Neural progenitor cell (in vitro differentiated cells): ENCODE data around the gene PDE1C. TPM values are rescaled to one million over a fixed set of nuclear protein-coding genes. Genes with fewer than 3 reads are reported as not detected.

Source experiments
- DNase-seq: peaks from one replicate; pipeline ENCODE4 v3.0.0-alpha.2; 2016; ENCODE audit warnings: low spot score
- H2AFZ ChIP-seq: fragments of 200-600 bp; sonication (generic); replicated peaks from 2 replicates; pipeline ENCODE4 v1.6.1; 2016; ENCODE audit warnings: antibody characterized with exemption
- H3F3A ChIP-seq: fragments of 200-600 bp; sonication (generic); 2 replicates; pipeline ENCODE4 v1.6.1; 2016; ENCODE audit warnings: antibody characterized with exemption, low read depth
- H3K27ac ChIP-seq: fragments of 200-600 bp; sonication (generic); 2 replicates; pipeline ENCODE4 v1.5.1; 2016; ENCODE audit warnings: mild to moderate bottlenecking
- H3K27me3 ChIP-seq: fragments of 200-600 bp; sonication (generic); 2 replicates; pipeline ENCODE4 v1.6.1; 2016; ENCODE audit warnings: mild to moderate bottlenecking, moderate library complexity
- H3K36me3 ChIP-seq: fragments of 200-600 bp; sonication (generic); 2 replicates; pipeline ENCODE4 v1.5.1; 2016
- H3K4me1 ChIP-seq: fragments of 200-600 bp; sonication (generic); 2 replicates; pipeline ENCODE4 v1.6.1; 2016; ENCODE audit warnings: mixed run types
- H3K4me2 ChIP-seq: fragments of 200-600 bp; sonication (generic); 2 replicates; pipeline ENCODE4 v1.6.1; 2016
- H3K4me3 ChIP-seq: fragments of 200-600 bp; sonication (generic); 2 replicates; pipeline ENCODE4 v1.5.1; 2016
- H3K79me2 ChIP-seq: fragments of 200-600 bp; sonication (generic); 2 replicates; pipeline ENCODE4 v1.6.1; 2016; ENCODE audit warnings: low read depth
- H3K9ac ChIP-seq: fragments of 200-600 bp; sonication (generic); 2 replicates; pipeline ENCODE4 v1.6.1; 2016
- H3K9me3 ChIP-seq: fragments of 200-600 bp; sonication (generic); 2 replicates; pipeline ENCODE4 v1.5.1; 2016; ENCODE audit warnings: low read depth
- H4K20me1 ChIP-seq: fragments of 200-600 bp; sonication (generic); 2 replicates; pipeline ENCODE4 v1.6.1; 2016; ENCODE audit warnings: low read depth
- H3K27ac Mint-ChIP-seq: 3 replicates; pipeline ENCODE4 v1.8.0; 2021; ENCODE audit warnings: mixed read lengths
- H3K27me3 Mint-ChIP-seq: 2 replicates; pipeline ENCODE4 v1.8.0; 2022; ENCODE audit warnings: low read depth, mild to moderate bottlenecking, inconsistent platforms, moderate library complexity, mixed read lengths; ENCODE audit not compliant: insufficient read depth
- H3K36me3 Mint-ChIP-seq: 3 replicates; pipeline ENCODE4 v1.8.0; 2021; ENCODE audit warnings: mixed read lengths
- H3K4me1 Mint-ChIP-seq: 3 replicates; pipeline ENCODE4 v1.8.0; 2021; ENCODE audit warnings: mixed read lengths
- H3K4me3 Mint-ChIP-seq: 3 replicates; pipeline ENCODE4 v1.8.0; 2021; ENCODE audit warnings: mild to moderate bottlenecking, moderate library complexity, mixed read lengths
- H3K9me3 Mint-ChIP-seq: 3 replicates; pipeline ENCODE4 v1.8.0; 2020; ENCODE audit warnings: mixed read lengths
- EZH2 ChIP-seq: fragments of 200-600 bp; sonication (generic); IDR thresholded peaks from 2 replicates; pipeline ENCODE4 v1.6.1; 2017; ENCODE audit warnings: antibody characterized with exemption, mild to moderate bottlenecking, moderate library complexity
- EZH2phosphoT487 ChIP-seq: fragments of 200-600 bp; sonication (generic); IDR thresholded peaks from 2 replicates; pipeline ENCODE4 v1.6.1; 2017; ENCODE audit warnings: antibody characterized with exemption
- total RNA-seq: library from RNA; depleted of rRNA; stranded (reverse); fragments of >200 nt; gene quantifications from 2 replicates; pipeline ENCODE4 v1.2.3, GENCODE V29; 2015; ENCODE audit warnings: low replicate concordance
- TF ChIP-seq, protein P1 (sequence below): fragments of 200-600 bp; sonication (generic); IDR thresholded peaks from 2 replicates; pipeline ENCODE4 v1.5.1; 2017; ENCODE audit warnings: antibody characterized with exemption, mild to moderate bottlenecking

PDE1C gene
- total RNA-seq, 1 donor from 2014 or later: 0.54 TPM

- H3K9ac ChIP-seq: no peak overlapping the region
- Mint-ChIP-seq H3K27me3 (peaks cover 2% of the 10 kb centered on the region), H3K36me3 (no peaks in the 10 kb centered on the region), H3K9me3 (no peaks in the 10 kb centered on the region), H3K4me1 (no peaks in the 10 kb centered on the region), H3K27ac (no peak overlapping the region), H3K4me3 (no peak overlapping the region)
- H4K20me1 ChIP-seq: no peaks in the 10 kb centered on the region
- no peak overlapping the region for H3K4me2 ChIP-seq
- TF ChIP-seq EZH2: no peak
- TF ChIP-seq, protein P1, sequence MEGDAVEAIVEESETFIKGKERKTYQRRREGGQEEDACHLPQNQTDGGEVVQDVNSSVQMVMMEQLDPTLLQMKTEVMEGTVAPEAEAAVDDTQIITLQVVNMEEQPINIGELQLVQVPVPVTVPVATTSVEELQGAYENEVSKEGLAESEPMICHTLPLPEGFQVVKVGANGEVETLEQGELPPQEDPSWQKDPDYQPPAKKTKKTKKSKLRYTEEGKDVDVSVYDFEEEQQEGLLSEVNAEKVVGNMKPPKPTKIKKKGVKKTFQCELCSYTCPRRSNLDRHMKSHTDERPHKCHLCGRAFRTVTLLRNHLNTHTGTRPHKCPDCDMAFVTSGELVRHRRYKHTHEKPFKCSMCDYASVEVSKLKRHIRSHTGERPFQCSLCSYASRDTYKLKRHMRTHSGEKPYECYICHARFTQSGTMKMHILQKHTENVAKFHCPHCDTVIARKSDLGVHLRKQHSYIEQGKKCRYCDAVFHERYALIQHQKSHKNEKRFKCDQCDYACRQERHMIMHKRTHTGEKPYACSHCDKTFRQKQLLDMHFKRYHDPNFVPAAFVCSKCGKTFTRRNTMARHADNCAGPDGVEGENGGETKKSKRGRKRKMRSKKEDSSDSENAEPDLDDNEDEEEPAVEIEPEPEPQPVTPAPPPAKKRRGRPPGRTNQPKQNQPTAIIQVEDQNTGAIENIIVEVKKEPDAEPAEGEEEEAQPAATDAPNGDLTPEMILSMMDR: no peak
- TF ChIP-seq EZH2phosphoT487: no peak
- no peak overlapping the region for H3K4me3 ChIP-seq
- H2AFZ ChIP-seq: no peak overlapping the region
- H3K27me3 ChIP-seq: no peaks in the 10 kb centered on the region
- H3K27ac ChIP-seq: no peak overlapping the region
- no peaks in the 10 kb centered on the region for H3K9me3 ChIP-seq
- H3K4me1 ChIP-seq: no peaks in the 10 kb centered on the region
- no peaks in the 10 kb centered on the region for H3K36me3 ChIP-seq
- H3F3A ChIP-seq: no peaks in the 10 kb centered on the region
- H3K79me2 ChIP-seq: no peaks in the 10 kb centered on the region
- no peak for DNase-seq
Observed at GRCh38 chr7:31873816-31874597, 196.2 kb downstream of the PDE1C start.

- H3F3A ChIP-seq: no peaks in the 10 kb centered on the region
- H3K79me2 ChIP-seq: no peaks in the 10 kb centered on the region
- H3K9me3 ChIP-seq: no peaks in the 10 kb centered on the region
- no peaks in the 10 kb centered on the region for H3K4me1 Mint-ChIP-seq
- no peak overlapping the region for H3K9ac ChIP-seq
- no peak overlapping the region for H3K4me2 ChIP-seq
- no peak for DNase-seq
- H3K9me3 Mint-ChIP-seq: peaks cover 8% of the 10 kb centered on the region
- H3K27ac Mint-ChIP-seq: no peak overlapping the region
- H3K4me3 Mint-ChIP-seq: no peak overlapping the region
- no peak overlapping the region for H2AFZ ChIP-seq
- no peaks in the 10 kb centered on the region for H3K4me1 ChIP-seq
- H4K20me1 ChIP-seq: no peaks in the 10 kb centered on the region
- no peaks in the 10 kb centered on the region for H3K27me3 ChIP-seq
- H3K36me3 Mint-ChIP-seq: peaks cover 1% of the 10 kb centered on the region
- no peaks in the 10 kb centered on the region for H3K36me3 ChIP-seq
- no peak overlapping the region for H3K27ac ChIP-seq
- H3K4me3 ChIP-seq: no peak overlapping the region
- TF ChIP-seq, protein P1: no peak
- H3K27me3 Mint-ChIP-seq: peaks cover 2% of the 10 kb centered on the region
Observed at GRCh38 chr7:31872545-31873370, 197.4 kb downstream of the PDE1C start.

GRCh38 chr7:31864646-31865045, 205.6 kb downstream of the PDE1C start:
- Histone ChIP-seq H3K9me3 (no peaks in the 10 kb centered on the region), H3K4me1 (no peaks in the 10 kb centered on the region), H4K20me1 (no peaks in the 10 kb centered on the region), H3K27ac (no peak overlapping the region), H3K4me3 (no peak overlapping the region), H2AFZ (no peak overlapping the region), H3K9ac (no peak overlapping the region), H3F3A (no peaks in the 10 kb centered on the region), H3K79me2 (no peaks in the 10 kb centered on the region), H3K4me2 (no peak overlapping the region), H3K27me3 (no peaks in the 10 kb centered on the region), H3K36me3 (no peaks in the 10 kb centered on the region)
- Mint-ChIP-seq H3K4me1 (no peaks in the 10 kb centered on the region), H3K27ac (no peak overlapping the region), H3K27me3 (no peaks in the 10 kb centered on the region), H3K36me3 (peaks cover 1% of the 10 kb centered on the region), H3K4me3 (no peak overlapping the region), H3K9me3 (peaks cover 10% of the 10 kb centered on the region)
- no peak for DNase-seq
- TF ChIP-seq EZH2phosphoT487 (no peak), EZH2 (no peak)
- TF ChIP-seq, protein P1: no peak
